ENCODE data around the gene HS3ST2.

HS3ST2 gene

DNA sequence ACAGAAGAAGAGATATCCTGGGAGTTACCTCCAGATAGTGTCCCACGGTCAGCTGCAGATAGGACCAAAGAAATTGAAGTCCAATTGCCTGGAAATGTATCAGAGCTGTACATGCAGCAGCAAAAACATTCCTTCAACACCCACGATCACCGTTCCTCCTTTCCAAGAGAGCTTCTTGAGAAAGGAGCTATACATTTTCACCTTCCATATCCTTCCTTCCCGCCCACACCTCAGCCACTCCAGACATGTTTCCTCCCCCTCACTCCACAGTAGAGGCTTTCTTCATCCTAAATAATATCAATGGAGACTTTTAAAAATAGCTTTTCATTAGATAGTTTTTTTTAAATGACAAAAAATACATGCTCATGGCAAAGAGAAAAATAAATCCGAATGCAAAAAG is 87.6 kb downstream of the HS3ST2 start:
- Histone ChIP-seq H3K27ac (no peak overlapping the region), H3K27me3 (peaks cover 0 to 19% of the 10 kb centered on the region in 2 donors), H3K4me1 (no peaks in the 10 kb centered on the region), H3K4me3 (no peak overlapping the region), H3K9me3 (no peaks in the 10 kb centered on the region), H3K36me3 (no peaks in the 10 kb centered on the region)
- DNase-seq = no peak
- intact Hi-C loops (cut with DNase I; ENCODE audit: low total_unique reads) = no loop called here
- TF ChIP-seq, protein P1, sequence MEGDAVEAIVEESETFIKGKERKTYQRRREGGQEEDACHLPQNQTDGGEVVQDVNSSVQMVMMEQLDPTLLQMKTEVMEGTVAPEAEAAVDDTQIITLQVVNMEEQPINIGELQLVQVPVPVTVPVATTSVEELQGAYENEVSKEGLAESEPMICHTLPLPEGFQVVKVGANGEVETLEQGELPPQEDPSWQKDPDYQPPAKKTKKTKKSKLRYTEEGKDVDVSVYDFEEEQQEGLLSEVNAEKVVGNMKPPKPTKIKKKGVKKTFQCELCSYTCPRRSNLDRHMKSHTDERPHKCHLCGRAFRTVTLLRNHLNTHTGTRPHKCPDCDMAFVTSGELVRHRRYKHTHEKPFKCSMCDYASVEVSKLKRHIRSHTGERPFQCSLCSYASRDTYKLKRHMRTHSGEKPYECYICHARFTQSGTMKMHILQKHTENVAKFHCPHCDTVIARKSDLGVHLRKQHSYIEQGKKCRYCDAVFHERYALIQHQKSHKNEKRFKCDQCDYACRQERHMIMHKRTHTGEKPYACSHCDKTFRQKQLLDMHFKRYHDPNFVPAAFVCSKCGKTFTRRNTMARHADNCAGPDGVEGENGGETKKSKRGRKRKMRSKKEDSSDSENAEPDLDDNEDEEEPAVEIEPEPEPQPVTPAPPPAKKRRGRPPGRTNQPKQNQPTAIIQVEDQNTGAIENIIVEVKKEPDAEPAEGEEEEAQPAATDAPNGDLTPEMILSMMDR (IDR thresholded peaks at IDR 0.05) = no peak

DNA sequence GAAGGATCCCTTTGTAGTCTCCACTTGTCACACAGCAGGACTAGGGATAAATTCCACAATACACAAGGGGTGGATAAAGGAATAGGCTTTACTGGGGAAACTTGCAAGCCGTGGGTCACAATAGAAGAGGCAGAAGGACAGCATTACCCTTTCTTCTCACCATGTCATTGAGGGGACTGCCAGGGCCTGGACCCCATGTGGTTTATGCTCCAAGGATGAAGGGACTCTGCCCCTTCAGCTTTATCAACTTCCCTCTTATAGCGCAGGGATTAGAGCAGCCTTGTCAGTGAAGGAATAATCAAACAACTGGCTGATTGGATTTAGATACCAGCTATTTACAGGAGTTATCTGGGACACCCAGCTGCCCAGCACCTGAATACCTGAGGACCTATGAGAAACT is 89.8 kb downstream of the HS3ST2 start:
- H3K4me1 ChIP-seq = no peaks in the 10 kb centered on the region
- TF ChIP-seq, protein P1 (IDR thresholded peaks at IDR 0.05) = no peak
- H3K27me3 ChIP-seq = peaks cover 0 to 6% of the 10 kb centered on the region in 2 donors
- H3K27ac ChIP-seq = no peak overlapping the region
- no peak overlapping the region for H3K4me3 ChIP-seq
- no peak for DNase-seq
- H3K9me3 ChIP-seq = no peaks in the 10 kb centered on the region
- H3K36me3 ChIP-seq = no peaks in the 10 kb centered on the region
- intact Hi-C loops (cut with DNase I; ENCODE audit: low total_unique reads) = no loop called here

DNA sequence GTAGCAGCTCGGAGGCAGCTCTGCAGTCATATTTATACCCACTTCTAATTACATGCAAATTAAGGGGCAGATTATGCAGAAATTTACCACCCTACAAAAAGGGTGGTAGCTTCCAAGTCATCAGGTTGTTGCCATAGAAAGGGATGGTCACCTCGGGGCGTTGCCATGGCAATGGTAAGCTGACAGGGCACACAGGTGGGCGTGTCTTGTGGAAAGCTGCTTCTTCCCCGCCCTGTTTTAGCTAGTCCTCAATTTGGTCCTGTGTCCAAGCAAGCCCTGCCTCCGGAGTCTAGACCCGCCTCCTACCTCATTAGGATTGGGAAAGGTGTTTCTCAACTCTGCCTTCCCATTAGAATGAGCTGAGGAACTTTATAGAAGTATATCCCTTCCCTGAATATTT is 98.7 kb downstream of the HS3ST2 start:
- no peak for DNase-seq
- H3K9me3 ChIP-seq = no peaks in the 10 kb centered on the region
- no peak overlapping the region for H3K27ac ChIP-seq
- no peak overlapping the region for H3K4me3 ChIP-seq
- H3K36me3 ChIP-seq = no peaks in the 10 kb centered on the region
- H3K4me1 ChIP-seq = no peaks in the 10 kb centered on the region
- intact Hi-C loops (cut with DNase I; ENCODE audit: low total_unique reads) = no loop called here
- H3K27me3 ChIP-seq = no peaks in the 10 kb centered on the region
- TF ChIP-seq, protein P1 (IDR thresholded peaks at IDR 0.05) = no peak

DNA sequence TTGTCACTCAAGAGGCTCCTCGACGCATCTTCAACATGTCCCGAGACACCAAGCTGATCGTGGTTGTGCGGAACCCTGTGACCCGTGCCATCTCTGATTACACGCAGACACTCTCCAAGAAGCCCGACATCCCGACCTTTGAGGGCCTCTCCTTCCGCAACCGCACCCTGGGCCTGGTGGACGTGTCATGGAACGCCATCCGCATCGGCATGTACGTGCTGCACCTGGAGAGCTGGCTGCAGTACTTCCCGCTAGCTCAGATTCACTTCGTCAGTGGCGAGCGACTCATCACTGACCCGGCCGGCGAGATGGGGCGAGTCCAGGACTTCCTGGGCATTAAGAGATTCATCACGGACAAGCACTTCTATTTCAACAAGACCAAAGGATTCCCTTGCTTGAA is 101.0 kb downstream of the HS3ST2 start:
- Histone ChIP-seq H3K36me3 (no peaks in the 10 kb centered on the region), H3K4me1 (no peaks in the 10 kb centered on the region), H3K27me3 (no peaks in the 10 kb centered on the region), H3K4me3 (no peak overlapping the region), H3K9me3 (no peaks in the 10 kb centered on the region), H3K27ac (no peak overlapping the region)
- TF ChIP-seq, protein P1 (IDR thresholded peaks at IDR 0.05) = no peak
- intact Hi-C loops (cut with DNase I; ENCODE audit: low total_unique reads) = no loop called here
- DNase-seq = no peak

DNA sequence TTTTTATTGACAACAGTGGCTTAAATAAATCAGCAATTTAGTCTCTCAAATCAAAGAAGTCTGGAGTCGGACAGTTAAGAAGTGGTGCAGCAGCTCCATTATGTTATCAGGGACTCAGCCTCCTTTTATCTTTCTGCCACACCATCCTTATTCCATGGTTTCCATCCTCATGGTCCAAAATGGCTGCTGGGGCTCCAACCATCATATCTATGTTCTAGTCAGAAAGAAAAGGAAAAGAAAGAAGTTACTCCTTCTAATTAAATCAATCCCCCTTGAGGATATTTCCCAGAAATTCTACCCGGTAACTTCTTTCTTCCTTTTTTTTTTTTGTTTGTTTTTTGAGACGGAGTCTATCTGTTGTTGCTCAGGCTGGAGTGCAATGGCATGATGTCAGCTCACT is 109.5 kb downstream of the HS3ST2 start:
- intact Hi-C loops (cut with DNase I; ENCODE audit: low total_unique reads) = no loop called here
- TF ChIP-seq, protein P1 (IDR thresholded peaks at IDR 0.05) = no peak

DNA sequence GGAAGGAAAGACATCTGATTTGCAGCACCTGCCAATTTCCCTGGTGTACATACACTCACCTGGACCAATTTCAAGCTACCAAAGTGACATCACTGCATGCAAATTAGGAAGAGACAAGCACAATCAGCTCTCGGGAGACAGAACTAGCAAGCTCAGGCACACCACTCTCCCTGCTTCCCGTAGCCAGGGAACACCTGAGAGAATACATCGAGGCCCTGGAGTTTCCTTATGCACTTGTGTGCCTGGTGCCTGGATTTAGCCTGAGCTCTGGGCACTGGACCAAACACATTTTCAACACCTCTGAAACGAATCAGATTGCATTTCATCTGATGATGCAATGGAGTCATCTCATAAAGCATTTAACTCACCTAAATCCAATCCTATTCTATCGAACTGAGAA is 110.5 kb downstream of the HS3ST2 start:
- Histone ChIP-seq H3K4me1 (no peaks in the 10 kb centered on the region), H3K36me3 (no peaks in the 10 kb centered on the region), H3K27ac (no peak overlapping the region), H3K27me3 (peaks cover 0 to 11% of the 10 kb centered on the region in 2 donors), H3K9me3 (no peaks in the 10 kb centered on the region), H3K4me3 (no peak overlapping the region)
- TF ChIP-seq, protein P1 (IDR thresholded peaks at IDR 0.05) = no peak
- intact Hi-C loops (cut with DNase I; ENCODE audit: low total_unique reads) = no loop called here
- DNase-seq = no peak

More for the DNA sequence above, 109.5 kb downstream of the HS3ST2 start:
- Histone ChIP-seq H3K27ac (no peak overlapping the region), H3K27me3 (peaks cover 0 to 11% of the 10 kb centered on the region in 2 donors), H3K4me3 (no peak overlapping the region), H3K9me3 (no peaks in the 10 kb centered on the region), H3K36me3 (no peaks in the 10 kb centered on the region), H3K4me1 (no peaks in the 10 kb centered on the region)
- DNase-seq = no peak
